Stimulated activated CD4-positive, alpha-beta T cell treated with anti-CD3 and anti-CD28 coated beads, Interleukin-1b, Interleukin-23, amount 100 ng/mL, for 48 hours (primary cell): Measurements from ENCODE around the gene F2.
"Not testable (repeated sequence)": the region's sequence is repeated elsewhere in the genome, so short reads cannot be mapped to it uniquely, and the experiment has no call there.

Experiments
- DNase-seq: peaks from one replicate; pipeline ENCODE4 v3.0.0-alpha.2; 2020

F2 gene

DNA sequence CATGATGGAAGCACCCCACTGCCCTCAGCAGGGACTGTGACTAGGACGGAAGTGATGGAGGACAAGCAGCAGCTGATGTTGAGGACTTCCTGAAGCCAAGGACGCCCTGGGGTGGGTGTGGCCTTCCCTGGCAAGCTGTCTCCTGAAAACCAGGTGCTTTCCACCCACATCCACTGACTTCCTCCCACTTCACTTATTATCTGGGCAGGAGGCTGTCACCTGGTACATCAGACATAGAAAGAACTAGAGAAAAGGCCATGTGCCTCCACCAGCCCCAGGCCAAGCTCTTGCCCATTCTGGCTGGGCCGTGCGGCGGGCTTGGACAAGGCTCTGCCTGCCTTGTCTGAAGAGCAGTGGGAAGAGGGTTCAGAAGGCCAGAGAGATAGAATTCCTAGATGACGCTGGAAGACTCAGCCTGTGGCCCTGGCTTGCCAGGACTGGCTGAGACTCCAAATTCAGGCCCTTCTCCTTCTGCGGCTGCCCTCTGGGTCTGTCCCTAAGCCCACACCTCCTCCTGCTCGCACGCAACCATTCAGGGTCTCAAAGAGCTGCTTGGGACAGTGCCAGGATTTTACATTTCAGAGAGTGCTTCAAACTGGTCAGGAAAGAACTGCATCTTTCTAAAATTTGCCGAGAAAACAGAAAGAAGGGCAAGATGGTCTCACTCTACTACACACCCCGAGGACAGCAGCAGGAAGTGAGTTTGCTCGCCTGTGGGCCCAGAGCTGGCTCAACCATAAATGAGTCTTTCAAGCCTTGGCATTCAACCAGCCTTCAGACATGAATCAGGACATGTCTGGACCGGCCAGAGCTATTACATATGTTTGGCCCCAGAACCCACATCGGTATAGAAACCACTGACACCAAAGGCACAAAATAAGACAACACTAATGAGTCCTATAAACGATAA, 31.9 kb upstream of the F2 start:
- no peak for DNase-seq

- no peak for DNase-seq
Measured at GRCh38 chr11:46690702-46691101, 28.3 kb upstream of the F2 start.

GRCh38 chr11:46692450-46692849, 26.6 kb upstream of the F2 start:
- DNase-seq = no peak

DNA sequence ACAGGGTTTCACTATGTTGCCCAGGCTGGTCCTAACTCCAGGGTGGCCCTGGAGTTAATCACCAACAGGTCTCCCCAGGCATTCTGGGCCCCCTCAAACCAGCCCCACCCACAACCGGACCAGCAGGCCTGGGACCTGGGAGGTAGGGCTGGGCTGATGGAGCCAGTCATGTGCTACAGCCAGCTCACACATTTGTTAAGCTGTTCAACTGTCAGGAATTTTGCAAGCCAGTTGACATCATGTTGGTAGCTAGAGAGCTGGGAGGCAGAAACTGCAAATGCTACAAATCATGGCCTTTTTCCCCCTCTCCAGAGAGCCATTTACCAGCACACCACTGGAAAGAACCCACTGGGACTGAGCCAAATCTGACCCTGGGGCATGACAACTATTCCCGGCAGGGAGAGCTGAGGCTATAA, 25.4 kb upstream of the F2 start:
- no peak for DNase-seq

GRCh38 chr11:46694072-46694471, 24.9 kb upstream of the F2 start:
- no peak for DNase-seq

DNA sequence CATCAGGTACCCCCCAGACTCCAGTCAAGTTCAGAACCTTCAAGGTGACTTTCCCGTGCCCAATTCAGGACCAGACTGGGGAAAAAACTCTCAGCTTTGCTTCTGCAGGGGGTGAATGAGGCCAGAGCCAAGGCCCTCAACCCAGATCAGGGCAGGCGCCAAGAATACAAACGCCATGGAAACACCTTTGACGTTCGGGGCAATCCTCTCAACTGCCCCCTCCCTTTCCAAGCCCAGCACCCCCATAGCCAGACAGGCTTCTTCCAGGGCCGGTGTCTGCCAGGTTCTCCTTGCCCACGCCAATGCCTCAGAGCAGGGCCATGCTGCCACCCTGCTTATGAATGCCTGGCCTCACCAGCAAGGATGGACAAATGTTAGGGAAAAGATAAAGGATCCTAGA, 24.4 kb upstream of the F2 start:
- DNase-seq = no peak

DNA sequence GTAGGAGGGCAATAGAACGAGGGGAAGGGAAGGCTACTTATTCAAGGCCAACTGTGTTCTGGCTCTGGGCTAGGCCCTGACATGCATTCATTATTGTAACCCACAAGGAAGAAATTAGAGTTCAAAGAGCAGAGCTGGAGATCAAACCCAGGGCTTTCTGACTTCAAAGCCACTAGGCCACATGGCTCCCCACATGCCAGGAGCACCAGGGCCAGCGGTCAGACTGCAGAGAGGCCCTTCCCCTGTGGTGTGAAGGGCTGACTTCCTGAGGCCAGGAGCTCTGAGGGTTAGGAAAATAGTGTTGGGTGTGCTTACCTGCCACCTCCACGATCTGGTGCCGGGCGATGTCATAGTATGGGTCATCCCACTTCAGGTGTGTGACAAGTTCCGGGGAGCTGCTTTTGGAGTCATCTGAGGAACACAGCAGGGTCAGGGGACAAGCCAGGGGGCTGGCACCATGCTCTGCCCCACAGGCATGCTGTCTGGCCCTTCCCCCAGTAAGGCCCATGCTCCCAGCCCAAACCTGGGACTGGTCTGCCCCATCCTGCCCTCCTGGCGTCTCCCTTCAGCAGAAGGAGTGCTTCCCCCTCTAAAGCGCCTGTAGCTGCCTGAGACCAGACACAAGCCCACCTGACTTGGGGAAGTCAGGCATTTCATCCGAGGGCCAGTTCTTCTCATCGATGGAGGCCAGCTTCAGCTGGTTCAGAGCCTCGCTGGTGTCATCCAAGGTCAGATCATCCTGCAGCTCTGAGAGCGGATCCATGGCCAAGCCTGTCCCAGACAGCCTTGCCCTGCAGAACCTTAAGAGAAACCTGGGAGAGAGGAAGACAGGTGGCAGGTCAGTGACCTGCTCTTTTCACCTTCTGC, 23.4 kb upstream of the F2 start:
- no peak for DNase-seq

DNA sequence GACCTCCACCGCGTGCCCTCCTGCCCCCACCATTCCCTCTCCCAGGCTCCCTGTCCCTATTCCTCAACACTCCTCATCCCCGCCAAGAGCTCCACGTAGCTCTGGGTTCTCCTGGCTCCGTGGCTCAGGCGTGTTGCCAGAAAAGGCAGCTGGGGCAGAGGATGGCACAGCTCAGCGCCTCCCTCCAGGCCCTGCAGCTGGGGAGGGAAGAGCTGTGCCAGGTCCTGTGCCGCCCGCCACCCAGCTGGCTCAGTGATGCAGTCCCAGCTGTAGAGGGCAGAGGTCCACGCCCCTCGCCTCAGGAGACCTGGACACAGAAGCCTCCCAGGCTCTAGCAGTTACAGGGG, 22.8 kb upstream of the F2 start:
- DNase-seq = no peak

DNA sequence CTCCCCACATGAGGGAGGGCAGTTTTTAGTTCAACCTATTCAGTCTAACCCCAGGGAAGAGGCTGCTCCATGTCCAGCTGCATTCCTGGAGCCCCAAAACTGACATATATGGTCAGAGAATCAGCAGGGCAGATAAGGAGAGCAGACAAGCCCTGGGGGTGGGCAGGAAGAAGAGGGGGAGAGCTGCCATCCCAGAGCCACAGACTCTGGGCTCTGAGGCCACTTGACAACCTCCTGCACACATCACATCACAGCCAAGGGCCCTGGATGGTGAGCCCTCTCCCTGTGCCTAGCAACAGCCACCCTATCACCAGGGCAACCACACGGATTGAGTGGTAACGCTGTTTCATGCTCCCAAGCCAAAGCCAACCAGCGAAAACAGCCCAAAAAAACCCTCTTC, 21.7 kb upstream of the F2 start:
- no peak for DNase-seq

- DNase-seq = no peak
Measured at GRCh38 chr11:46697723-46698122, 21.3 kb upstream of the F2 start.

- DNase-seq = no peak
Measured at GRCh38 chr11:46698597-46698996, 20.4 kb upstream of the F2 start.

DNA sequence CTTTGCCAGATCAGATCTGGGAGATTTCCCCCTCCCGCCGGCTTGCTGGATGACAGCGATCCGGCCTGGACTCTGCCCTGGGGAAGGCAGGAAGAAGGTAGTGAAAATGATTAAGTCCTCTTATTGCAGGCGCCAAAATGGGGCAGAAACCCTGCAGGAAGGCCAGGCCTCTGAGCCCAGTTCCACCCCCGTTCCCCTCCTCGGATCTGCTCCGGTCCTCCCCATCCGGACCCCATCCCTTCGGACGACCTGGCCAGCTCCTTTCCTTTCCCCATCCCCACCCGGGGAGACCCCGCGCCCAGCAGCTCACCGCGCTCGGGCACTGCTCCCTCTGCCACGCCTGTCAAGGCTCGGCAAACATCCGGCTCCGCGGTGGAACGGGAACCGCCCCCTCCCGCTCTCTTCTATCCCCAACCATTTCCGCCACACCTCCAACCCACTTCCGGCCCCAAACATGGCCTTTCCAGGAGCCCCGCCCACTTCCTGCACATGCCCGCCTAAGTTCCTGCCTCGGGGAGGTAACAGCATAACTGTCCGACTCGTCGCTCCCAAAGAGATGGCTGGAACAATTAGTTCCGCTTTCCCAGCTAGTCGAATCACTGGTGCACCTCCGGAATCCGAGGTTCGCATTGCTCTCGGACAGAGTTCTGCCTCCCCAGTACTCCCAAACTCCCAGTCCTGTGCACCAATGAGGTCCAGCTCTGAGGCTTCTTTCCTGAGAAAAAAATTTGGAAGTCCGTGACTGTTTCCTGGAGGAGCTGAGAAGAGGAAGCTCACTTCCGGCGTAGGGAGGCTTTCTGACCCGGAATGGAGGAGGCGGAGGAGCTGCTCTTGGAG, 18.6 kb upstream of the F2 start, which contains the start of the genes ARHGAP1 and ZNF408:
Gene ARHGAP1 (minus strand): TSS at position 379 of the 837 bp plus-strand sequence. CDS start 4,512 bp downstream, outside the sequence.
Gene ZNF408 (plus strand): TSS at position 791 of the 837 bp plus-strand sequence. CDS start 17 bp downstream, at position 808.
- DNase-seq = peak; percentile 99

DNA sequence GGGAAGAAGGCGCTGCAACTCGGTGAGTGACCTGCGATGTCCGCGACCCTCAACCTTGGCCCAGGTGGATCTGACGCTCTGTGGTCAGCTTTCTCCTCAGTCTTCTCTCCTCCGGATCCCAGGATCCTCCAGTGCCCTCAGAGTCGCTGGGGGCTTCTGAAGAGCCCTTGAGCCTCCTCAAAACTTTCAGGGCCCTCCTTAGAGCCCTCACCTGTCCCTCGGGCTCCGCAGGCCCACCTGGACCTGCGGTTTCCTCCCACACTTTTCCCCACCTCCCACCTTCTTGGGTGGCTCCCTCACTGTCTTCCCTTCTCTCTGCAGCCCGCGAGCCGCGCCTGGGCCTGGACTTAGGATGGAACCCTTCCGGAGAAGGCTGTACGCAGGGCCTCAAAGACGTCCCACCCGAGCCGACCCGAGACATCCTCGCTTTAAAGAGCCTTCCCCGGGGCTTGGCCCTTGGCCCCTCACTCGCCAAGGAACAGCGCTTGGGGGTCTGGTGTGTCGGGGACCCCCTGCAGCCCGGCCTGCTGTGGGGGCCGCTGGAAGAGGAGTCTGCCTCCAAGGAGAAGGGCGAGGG, 17.8 kb upstream of the F2 start:
- no peak for DNase-seq

- DNase-seq = no peak
Measured at GRCh38 chr11:46705070-46705688, 13.8 kb upstream of the F2 start.

DNA sequence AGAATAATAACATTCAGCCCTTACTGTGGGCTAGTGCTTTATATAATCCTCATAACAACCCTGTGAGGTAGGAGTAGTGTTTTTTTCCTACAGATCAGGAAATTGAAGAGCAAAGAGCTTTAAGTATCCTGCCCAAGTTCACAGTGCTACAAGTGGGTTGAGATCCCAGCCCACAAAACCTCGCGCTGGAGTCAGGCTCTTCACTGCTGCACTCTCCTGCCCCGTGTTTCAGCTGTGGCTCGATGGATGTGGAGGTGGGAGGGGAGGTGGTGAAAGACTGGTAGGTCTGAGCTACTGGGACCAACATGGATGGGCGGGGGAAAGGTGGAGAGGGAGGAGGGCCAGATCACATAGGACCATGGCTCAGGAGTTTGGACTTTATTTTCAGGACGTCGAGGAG, 12.1 kb upstream of the F2 start:
- no peak for DNase-seq

- not testable (repeated sequence) for DNase-seq
Measured at GRCh38 chr11:46709351-46709750, 9.7 kb upstream of the F2 start.

GRCh38 chr11:46710821-46711269, 8.2 kb upstream of the F2 start:
- DNase-seq = no peak

GRCh38 chr11:46711303-46711702, 7.7 kb upstream of the F2 start:
- DNase-seq = no peak

DNA sequence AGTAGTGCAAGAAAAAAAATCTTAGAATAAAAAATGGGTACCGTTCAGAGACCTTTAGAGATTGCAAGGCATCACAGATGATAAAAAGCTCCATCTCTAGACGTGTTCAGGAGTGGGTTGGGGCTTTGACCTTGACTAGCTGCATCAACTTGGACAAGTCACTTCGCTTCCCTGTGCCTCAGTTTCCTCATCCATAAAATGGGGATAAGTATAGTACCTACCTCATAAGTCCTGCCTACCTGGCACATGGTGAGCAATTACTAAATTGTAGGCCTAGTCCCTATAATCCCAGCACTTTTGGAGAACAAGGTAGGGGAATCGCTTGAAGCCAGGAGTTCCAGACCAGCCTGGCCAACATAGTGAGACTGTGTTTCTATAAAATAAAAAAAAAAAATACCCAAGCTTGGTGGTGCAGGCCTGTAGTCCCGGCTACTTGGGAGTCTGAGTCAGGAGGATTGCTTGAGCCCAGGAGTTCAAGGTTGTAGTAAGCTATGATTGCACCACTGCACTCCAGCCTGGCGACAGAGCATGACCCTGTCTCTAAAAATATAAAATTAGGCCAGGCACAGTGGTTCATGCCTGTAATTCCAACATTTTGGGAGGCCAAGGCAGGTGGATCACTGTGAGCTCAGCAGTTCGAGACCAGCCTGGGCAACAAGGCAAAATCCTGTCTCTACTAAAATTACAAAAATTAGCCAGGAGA, 6.0 kb upstream of the F2 start:
- DNase-seq = no peak

GRCh38 chr11:46717825-46718154, 1.2 kb upstream of the F2 start:
- not testable (repeated sequence) for DNase-seq
